T-helper 9 cell (primary cell): ENCODE results near the gene WDR55.
"Not testable (repeated sequence)": the region's sequence is repeated elsewhere in the genome, so short reads cannot be mapped to it uniquely, and the experiment has no call there.

ENCODE experiments used
- DNase-seq: peaks from one replicate; pipeline ENCODE4 v3.0.0-alpha.2; 2020
- total RNA-seq, 2 donors: gene quantifications; one replicate each; lab custom pipeline; 2026; lab: John Stamatoyannopoulos, UW

Gene WDR55
- total RNA-seq = 76.6 to 82.5 reads per million in 2 donors

- peak; percentile 95 for DNase-seq
Measured at GRCh38 chr5:140664359-140665119, at the start of gene WDR55. Gene WDR55, plus strand, starts transcription at chr5:140664904. Its CDS starts 9 bp downstream, at chr5:140664913.

- no peak for DNase-seq
Measured at GRCh38 chr5:140622301-140622700, 42.4 kb upstream of the WDR55 start.

- not testable (repeated sequence) for DNase-seq
Measured at GRCh38 chr5:140623061-140623460, 41.6 kb upstream of the WDR55 start.

- not testable (repeated sequence) for DNase-seq
Measured at GRCh38 chr5:140624886-140625285, 39.8 kb upstream of the WDR55 start.

GRCh38 chr5:140627972-140628371, 36.7 kb upstream of the WDR55 start:
- no peak for DNase-seq

- no peak for DNase-seq
Measured at GRCh38 chr5:140628711-140629110, 36.0 kb upstream of the WDR55 start.

- DNase-seq = no peak
Measured at GRCh38 chr5:140630292-140631035, 34.2 kb upstream of the WDR55 start.

- no peak for DNase-seq
Measured at GRCh38 chr5:140631036-140631417, 33.7 kb upstream of the WDR55 start.

GRCh38 chr5:140631831-140632365, 32.8 kb upstream of the WDR55 start:
- DNase-seq = peak; percentile 16

- DNase-seq = peak; percentile 33
Measured at GRCh38 chr5:140632366-140633020, 32.2 kb upstream of the WDR55 start.

- DNase-seq = no peak
Measured at GRCh38 chr5:140633021-140633471, 31.7 kb upstream of the WDR55 start, which contains the start of gene CD14. Gene CD14, minus strand, starts transcription at chr5:140633175. Its CDS starts 104 bp downstream, at chr5:140633071.

- DNase-seq = no peak
Measured at GRCh38 chr5:140633501-140633900, 31.2 kb upstream of the WDR55 start.

GRCh38 chr5:140634103-140634502, 30.6 kb upstream of the WDR55 start:
- DNase-seq = no peak

- no peak for DNase-seq
Measured at GRCh38 chr5:140635291-140636257, 29.1 kb upstream of the WDR55 start.

- no peak for DNase-seq
Measured at GRCh38 chr5:140637371-140638100, 27.2 kb upstream of the WDR55 start.

GRCh38 chr5:140638898-140639147, 25.9 kb upstream of the WDR55 start:
- DNase-seq = not testable (repeated sequence)

GRCh38 chr5:140639148-140639981, 25.3 kb upstream of the WDR55 start, which contains the start of gene TMCO6:
Gene TMCO6, plus strand, starts transcription at chr5:140639451. Its CDS starts 77 bp downstream, at chr5:140639528.
- DNase-seq = peak; percentile 98

GRCh38 chr5:140641716-140642115, 23.0 kb upstream of the WDR55 start:
- no peak for DNase-seq

- DNase-seq = no peak
Measured at GRCh38 chr5:140642718-140643117, 22.0 kb upstream of the WDR55 start.

- DNase-seq = no peak
Measured at GRCh38 chr5:140647042-140647419, 17.7 kb upstream of the WDR55 start.
